22Rv1 (cell line): Measurements from ENCODE around the gene RNF130.

Experiments used
- H3K27ac ChIP-seq: fragments of 450-650 bp; 2 replicates; pipeline ENCODE4 v1.5.1; 2017
- CTCF ChIP-seq: fragments of 450-650 bp; IDR thresholded peaks from 2 replicates; pipeline ENCODE4 v1.5.1; 2017; ENCODE audit warnings: mild to moderate bottlenecking
- ZFX ChIP-seq: fragments of 450-650 bp; IDR thresholded peaks from 2 replicates; pipeline ENCODE4 v1.6.1; 2017; ENCODE audit warnings: antibody characterized with exemption, borderline replicate concordance

The RNF130 gene

DNA sequence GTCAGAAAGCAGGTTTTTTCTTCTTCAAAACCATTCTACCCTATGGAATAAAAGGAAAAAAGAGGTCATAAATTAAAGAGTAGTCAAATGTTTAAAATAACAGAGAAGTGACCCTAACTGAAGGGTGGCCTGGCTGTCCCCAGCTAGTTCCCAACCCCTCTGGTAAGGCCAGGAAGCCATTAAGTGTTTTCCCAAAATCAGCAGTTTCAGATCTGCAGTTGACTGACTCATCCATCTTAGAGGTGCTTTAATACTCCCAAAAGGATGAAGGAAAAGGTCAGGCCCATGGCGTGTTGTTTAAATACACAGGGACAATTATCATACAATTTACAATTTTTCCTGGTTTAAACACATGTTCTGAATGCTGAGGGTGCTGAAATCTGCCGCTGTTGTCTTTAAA, 115.9 kb downstream of the RNF130 start:
- no peak overlapping the region for H3K27ac ChIP-seq
- TF ChIP-seq ZFX, result no peak
- TF ChIP-seq CTCF, result no peak

GRCh38 chr5:179955062-179955461, 116.5 kb downstream of the RNF130 start:
- H3K27ac ChIP-seq, result no peak overlapping the region
- no peak for TF ChIP-seq CTCF
- no peak for TF ChIP-seq ZFX

DNA sequence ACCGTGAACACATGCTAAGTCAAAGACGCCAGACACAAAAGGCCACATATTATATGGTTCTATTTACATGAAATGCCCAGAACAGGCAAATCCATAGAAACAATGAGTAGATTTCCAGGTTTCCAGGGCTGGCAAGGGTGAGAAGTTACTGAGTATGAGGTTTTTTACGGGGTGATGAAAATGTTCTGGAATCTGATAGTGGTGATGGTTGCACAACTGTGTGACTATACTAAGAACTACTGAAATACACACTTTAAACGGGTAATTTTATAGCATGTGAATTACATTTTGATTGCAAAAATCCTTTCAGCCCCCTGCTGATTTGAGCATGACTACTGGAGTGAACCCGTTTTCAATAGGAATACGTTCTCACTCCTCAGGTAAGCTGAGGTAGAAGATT, 117.1 kb downstream of the RNF130 start:
- no peak for TF ChIP-seq ZFX
- TF ChIP-seq CTCF, result no peak
- H3K27ac ChIP-seq, result no peak overlapping the region

- no peak for TF ChIP-seq CTCF
- TF ChIP-seq ZFX, result no peak
- H3K27ac ChIP-seq, result no peak overlapping the region
Observed at GRCh38 chr5:179953987-179954386, 117.6 kb downstream of the RNF130 start.

GRCh38 chr5:179936976-179937681, 134.4 kb downstream of the RNF130 start:
- no peak for TF ChIP-seq CTCF
- TF ChIP-seq ZFX, result no peak
- H3K27ac ChIP-seq, result no peak overlapping the region

- no peak for TF ChIP-seq ZFX
- TF ChIP-seq CTCF, result no peak
- H3K27ac ChIP-seq, result no peak overlapping the region
Observed at GRCh38 chr5:179930788-179931473, 140.6 kb downstream of the RNF130 start.

DNA sequence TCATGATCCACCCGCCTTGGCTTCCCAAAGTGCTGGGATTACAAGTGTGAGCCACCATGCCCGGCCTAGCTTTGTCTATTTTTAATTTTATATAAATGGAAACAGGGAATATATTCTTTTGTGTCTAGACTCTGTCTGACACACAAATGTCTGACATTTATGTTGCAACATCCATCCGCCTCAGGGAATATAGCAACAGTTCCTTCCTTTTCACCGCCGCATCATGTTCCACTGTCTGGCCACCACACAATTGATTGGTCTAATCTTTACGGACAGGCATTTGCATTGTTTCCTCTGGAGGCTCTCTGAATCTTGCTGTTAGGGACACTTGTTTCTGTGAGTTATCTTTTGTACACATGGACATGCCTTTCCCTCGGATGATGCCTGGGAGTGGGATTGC, 143.7 kb downstream of the RNF130 start:
- H3K27ac ChIP-seq, result no peak overlapping the region
- TF ChIP-seq ZFX, result no peak
- no peak for TF ChIP-seq CTCF
